Measurements from ENCODE around the gene DTNBP1.

Gene DTNBP1

GRCh38 chr6:15582499-15582898 is 80.3 kb downstream of the DTNBP1 start:
- no peak for DNase-seq

- no peak for DNase-seq
Measured at GRCh38 chr6:15581751-15582150, 81.1 kb downstream of the DTNBP1 start.

- no peak for DNase-seq
Measured at GRCh38 chr6:15580326-15580725, 82.5 kb downstream of the DTNBP1 start.

GRCh38 chr6:15578716-15579391 is 84.0 kb downstream of the DTNBP1 start:
- DNase-seq = no peak

- no peak for DNase-seq
Measured at GRCh38 chr6:15577550-15578171, 85.2 kb downstream of the DTNBP1 start.

GRCh38 chr6:15577106-15577505 is 85.7 kb downstream of the DTNBP1 start:
- DNase-seq = no peak

GRCh38 chr6:15575357-15576033 is 87.3 kb downstream of the DTNBP1 start:
- no peak for DNase-seq

GRCh38 chr6:15574486-15574885 is 88.3 kb downstream of the DTNBP1 start:
- no peak for DNase-seq

GRCh38 chr6:15574023-15574422 is 88.8 kb downstream of the DTNBP1 start:
- no peak for DNase-seq

- DNase-seq = no peak
Measured at GRCh38 chr6:15573384-15573783, 89.4 kb downstream of the DTNBP1 start.

- no peak for DNase-seq
Measured at GRCh38 chr6:15572296-15573016, 90.4 kb downstream of the DTNBP1 start.

GRCh38 chr6:15570171-15570570 is 92.7 kb downstream of the DTNBP1 start:
- DNase-seq = no peak

- DNase-seq = no peak
Measured at GRCh38 chr6:15569035-15569995, 93.5 kb downstream of the DTNBP1 start.

- no peak for DNase-seq
Measured at GRCh38 chr6:15562977-15563376, 99.9 kb downstream of the DTNBP1 start.

- no peak for DNase-seq
Measured at GRCh38 chr6:15561447-15562199, 101.2 kb downstream of the DTNBP1 start.

GRCh38 chr6:15560713-15561112 is 102.1 kb downstream of the DTNBP1 start:
- DNase-seq = no peak

- DNase-seq = no peak
Measured at GRCh38 chr6:15557174-15557573, 105.7 kb downstream of the DTNBP1 start.

GRCh38 chr6:15556711-15557110 is 106.1 kb downstream of the DTNBP1 start:
- no peak for DNase-seq

GRCh38 chr6:15555101-15556038 is 107.5 kb downstream of the DTNBP1 start:
- DNase-seq = no peak

GRCh38 chr6:15554728-15555100 is 108.1 kb downstream of the DTNBP1 start:
- no peak for DNase-seq
